ENCODE data around the gene RAB11FIP3.
"Not testable (repeated sequence)": the region's sequence is repeated elsewhere in the genome, so short reads cannot be mapped to it uniquely, and the experiment has no call there.

DNA sequence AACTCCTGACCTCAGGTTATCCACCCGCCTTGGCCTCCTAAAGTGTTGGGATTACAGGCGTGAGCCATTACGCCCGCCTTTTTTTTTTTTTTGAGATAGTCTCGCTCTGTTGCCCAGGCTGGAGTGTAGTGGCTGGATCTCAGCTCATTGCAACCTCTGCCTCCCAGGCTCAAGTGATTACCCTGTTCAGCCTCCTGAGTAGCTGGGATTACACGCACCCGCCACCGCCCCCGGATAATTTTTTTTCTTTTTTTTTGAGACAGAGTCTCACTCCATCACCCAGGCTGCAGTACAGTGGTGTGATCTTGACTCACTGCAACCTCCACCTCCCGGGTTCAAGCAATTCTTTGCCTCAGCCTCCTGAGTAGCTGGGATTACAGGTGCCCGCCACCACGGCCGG, 3.3 kb upstream of the RAB11FIP3 start:
- TF ChIP-seq, protein P1, sequence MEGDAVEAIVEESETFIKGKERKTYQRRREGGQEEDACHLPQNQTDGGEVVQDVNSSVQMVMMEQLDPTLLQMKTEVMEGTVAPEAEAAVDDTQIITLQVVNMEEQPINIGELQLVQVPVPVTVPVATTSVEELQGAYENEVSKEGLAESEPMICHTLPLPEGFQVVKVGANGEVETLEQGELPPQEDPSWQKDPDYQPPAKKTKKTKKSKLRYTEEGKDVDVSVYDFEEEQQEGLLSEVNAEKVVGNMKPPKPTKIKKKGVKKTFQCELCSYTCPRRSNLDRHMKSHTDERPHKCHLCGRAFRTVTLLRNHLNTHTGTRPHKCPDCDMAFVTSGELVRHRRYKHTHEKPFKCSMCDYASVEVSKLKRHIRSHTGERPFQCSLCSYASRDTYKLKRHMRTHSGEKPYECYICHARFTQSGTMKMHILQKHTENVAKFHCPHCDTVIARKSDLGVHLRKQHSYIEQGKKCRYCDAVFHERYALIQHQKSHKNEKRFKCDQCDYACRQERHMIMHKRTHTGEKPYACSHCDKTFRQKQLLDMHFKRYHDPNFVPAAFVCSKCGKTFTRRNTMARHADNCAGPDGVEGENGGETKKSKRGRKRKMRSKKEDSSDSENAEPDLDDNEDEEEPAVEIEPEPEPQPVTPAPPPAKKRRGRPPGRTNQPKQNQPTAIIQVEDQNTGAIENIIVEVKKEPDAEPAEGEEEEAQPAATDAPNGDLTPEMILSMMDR (conservative IDR thresholded peaks at IDR 0.05; ENCODE audit: low read length): not testable (repeated sequence)
- not testable (repeated sequence) for TF ChIP-seq EZH2phosphoT487 (IDR thresholded peaks at IDR 0.05; ENCODE audit: borderline replicate concordance, low read depth, low read length)

Data from OCI-LY7 (cell line).